Measurements from ENCODE around the gene C1QL4. TPM values are rescaled to one million over a fixed set of nuclear protein-coding genes. Genes with fewer than 3 reads are reported as not detected.

C1QL4 gene
- total RNA-seq, 1 donor from 2014 or later = not detected

- ATAC-seq (no peak), DNase-seq (no peak)
- H3K9me3 ChIP-seq = no peaks in the 10 kb centered on the region
- intact Hi-C loops (cut with DNase I) = no loop called here
- H3K4me1 ChIP-seq = peaks cover 6% of the 10 kb centered on the region
- H3K4me3 ChIP-seq = no peak overlapping the region
- no peaks in the 10 kb centered on the region for H3K36me3 ChIP-seq
- TF ChIP-seq CTCF (IDR thresholded peaks at IDR 0.05) = no peak
- no peak overlapping the region for H3K27ac ChIP-seq
- peaks cover 36% of the 10 kb centered on the region for H3K27me3 ChIP-seq (ENCODE audit: low read depth)
Observed at GRCh38 chr12:49330631-49331379, 6.2 kb downstream of the C1QL4 start.

- Histone ChIP-seq H3K4me1 (peaks cover 6% of the 10 kb centered on the region), H3K27me3 (ENCODE audit: low read depth) (peaks cover 30% of the 10 kb centered on the region), H3K9me3 (no peaks in the 10 kb centered on the region), H3K27ac (no peak overlapping the region), H3K36me3 (no peaks in the 10 kb centered on the region), H3K4me3 (no peak overlapping the region)
- TF ChIP-seq CTCF (IDR thresholded peaks at IDR 0.05) = no peak
- no peak for DNase-seq
- intact Hi-C loops (cut with DNase I) = no loop called here
- ATAC-seq = no peak
Observed at GRCh38 chr12:49330032-49330619, 6.9 kb downstream of the C1QL4 start.

- Histone ChIP-seq H3K4me1 (peaks cover 8% of the 10 kb centered on the region), H3K9me3 (no peaks in the 10 kb centered on the region), H3K36me3 (no peaks in the 10 kb centered on the region), H3K27ac (no peak overlapping the region), H3K4me3 (no peak overlapping the region), H3K27me3 (ENCODE audit: low read depth) (peaks cover 16% of the 10 kb centered on the region)
- intact Hi-C loops (cut with DNase I) = no loop called here
- TF ChIP-seq CTCF (IDR thresholded peaks at IDR 0.05) = no peak
- DNase-seq = no peak
- no peak for ATAC-seq
Observed at GRCh38 chr12:49328816-49329215, 8.2 kb downstream of the C1QL4 start.

- Histone ChIP-seq H3K4me3 (no peak overlapping the region), H3K27me3 (ENCODE audit: low read depth) (peaks cover 7% of the 10 kb centered on the region), H3K36me3 (no peaks in the 10 kb centered on the region), H3K9me3 (no peaks in the 10 kb centered on the region), H3K27ac (no peak overlapping the region), H3K4me1 (peaks cover 8% of the 10 kb centered on the region)
- no peak for ATAC-seq
- intact Hi-C loops (cut with DNase I) = no loop called here
- no peak for DNase-seq
- TF ChIP-seq CTCF (IDR thresholded peaks at IDR 0.05) = no peak
Observed at GRCh38 chr12:49327887-49328286, 9.1 kb downstream of the C1QL4 start.

GRCh38 chr12:49327368-49327767 lies 9.6 kb downstream of the C1QL4 start:
- H3K27me3 ChIP-seq (ENCODE audit: low read depth) = peaks cover 2% of the 10 kb centered on the region
- peaks cover 9% of the 10 kb centered on the region for H3K4me1 ChIP-seq
- no peak for TF ChIP-seq CTCF (IDR thresholded peaks at IDR 0.05)
- H3K27ac ChIP-seq = no peak overlapping the region
- H3K36me3 ChIP-seq = no peaks in the 10 kb centered on the region
- H3K9me3 ChIP-seq = no peaks in the 10 kb centered on the region
- no peak overlapping the region for H3K4me3 ChIP-seq
- intact Hi-C loops (cut with DNase I) = no loop called here
- DNase-seq = no peak
- ATAC-seq = no peak
